GM12865 (cell line): Measurements from ENCODE around the gene HSP90AB1.

ENCODE experiments used
- DNase-seq: peaks from one replicate; pipeline ENCODE4 v3.0.0; 2010; ENCODE audit warnings: low read depth
- H3K4me3 ChIP-seq: 2 replicates; pipeline ENCODE4 v1.5.1; 2011; ENCODE audit warnings: mild to moderate bottlenecking, low read depth, low read length, control low read depth
- CTCF ChIP-seq: IDR thresholded peaks from 2 replicates; pipeline ENCODE4 v1.5.1; 2011; ENCODE audit warnings: low read length, control low read depth, low read depth, inconsistent platforms; ENCODE audit not compliant: insufficient read depth; ENCODE audit errors: missing control alignments

HSP90AB1 gene

DNA sequence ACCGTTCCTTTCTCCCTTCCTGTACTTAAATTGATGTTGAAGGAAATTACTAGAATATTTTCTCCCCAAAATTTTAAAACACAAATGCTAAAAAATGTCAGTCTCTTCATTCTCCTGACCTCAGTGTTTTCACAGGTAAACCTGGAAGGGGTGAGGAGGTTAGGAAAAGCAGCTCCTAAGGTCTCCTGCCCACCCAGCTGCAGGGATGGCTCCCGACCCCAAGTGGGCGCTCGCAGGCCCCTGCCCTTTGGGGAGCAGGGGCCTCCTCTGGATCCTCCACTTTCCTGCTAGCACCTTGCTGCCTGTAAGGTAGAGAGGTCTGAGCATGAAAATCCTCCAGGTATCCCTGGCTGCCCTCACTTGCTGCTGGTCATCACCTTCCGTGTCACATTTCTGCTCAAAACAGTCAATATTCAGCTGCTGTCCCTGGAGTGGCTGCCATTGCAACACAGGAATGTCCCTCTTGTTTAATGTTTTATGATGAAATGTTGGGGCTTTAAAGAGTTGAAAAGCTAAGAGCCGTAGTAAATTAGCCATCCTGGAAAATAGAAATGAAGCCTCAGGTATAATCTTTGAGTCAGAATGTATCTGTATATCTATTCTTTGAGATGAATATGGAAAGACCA lies 10.9 kb upstream of the HSP90AB1 start:
- DNase-seq, result no peak
- TF ChIP-seq CTCF, result no peak
- H3K4me3 ChIP-seq, result no peak overlapping the region

- peak; percentile 74 for DNase-seq
- peak overlapping the region; percentile 71 for H3K4me3 ChIP-seq
Measured at GRCh38 chr6:44237021-44237812, 9.7 kb upstream of the HSP90AB1 start.

GRCh38 chr6:44237813-44238433 lies 9.0 kb upstream of the HSP90AB1 start:
- DNase-seq, result peak; percentile 80
- peak; percentile 94 for TF ChIP-seq CTCF
- H3K4me3 ChIP-seq, result peak overlapping the region; percentile 71

More at GRCh38 chr6:44237021-44237812, 9.7 kb upstream of the HSP90AB1 start:
- TF ChIP-seq CTCF, result no peak

- TF ChIP-seq CTCF, result no peak
- no peak overlapping the region for H3K4me3 ChIP-seq
- DNase-seq, result no peak
Measured at GRCh38 chr6:44238687-44239350, 8.1 kb upstream of the HSP90AB1 start.

GRCh38 chr6:44243345-44243744 lies 3.6 kb upstream of the HSP90AB1 start:
- no peak for TF ChIP-seq CTCF
- DNase-seq, result no peak
- no peak overlapping the region for H3K4me3 ChIP-seq

DNA sequence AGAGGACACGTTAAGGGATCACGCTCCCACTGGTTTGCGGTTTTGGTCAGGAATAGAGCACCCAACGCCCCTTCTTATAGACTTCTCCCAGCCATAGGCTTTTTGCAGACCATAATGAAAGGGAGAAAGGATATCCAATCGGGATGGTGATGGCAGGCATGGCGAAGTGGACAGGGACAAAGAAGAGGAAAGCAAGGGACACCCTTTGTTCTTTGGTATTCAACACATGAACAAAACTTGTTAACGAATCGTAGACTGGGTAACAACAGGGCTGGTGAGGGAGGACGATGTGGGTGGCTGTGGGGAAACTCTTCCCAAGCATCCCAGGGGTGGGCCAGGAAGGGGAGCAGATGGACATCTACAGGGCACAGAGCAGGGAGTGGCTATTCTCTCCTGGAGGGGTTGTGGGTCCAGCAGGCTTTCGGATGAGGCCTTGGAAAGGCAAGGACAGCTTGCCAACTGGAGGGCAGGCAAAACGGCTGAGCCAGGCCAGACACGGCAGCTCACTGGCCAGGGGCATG lies 1.4 kb upstream of the HSP90AB1 start:
- DNase-seq, result no peak
- peak overlapping the region; percentile 70 for H3K4me3 ChIP-seq
- no peak for TF ChIP-seq CTCF
